Subcutaneous abdominal adipose tissue (tissue), 5 donors: ENCODE measurements around the gene ZWILCH.
"Not testable (repeated sequence)": the region's sequence is repeated elsewhere in the genome, so short reads cannot be mapped to it uniquely, and the experiment has no call there.

Source experiments
- H3K27ac ChIP-seq: one replicate; pipeline ENCODE4 v1.7.0; 2013; ENCODE audit warnings: low read depth, mild to moderate bottlenecking, inconsistent platforms, low read length, moderate library complexity
- H3K27me3 ChIP-seq, 5 donors: one replicate each; pipeline ENCODE4 v1.7.0; 2013; ENCODE audit warnings: low read length in 5 of 5, inconsistent platforms in 1 of 5; ENCODE audit not compliant: control insufficient read depth in 5 of 5, insufficient read depth in 4 of 5
- H3K36me3 ChIP-seq, 5 donors: one replicate each; pipeline ENCODE4 v1.7.0; 2013; ENCODE audit warnings: low read length in 5 of 5; ENCODE audit not compliant: control insufficient read depth in 5 of 5, insufficient read depth in 5 of 5
- H3K4me1 ChIP-seq, 5 donors: one replicate each; pipeline ENCODE4 v1.7.0; 2013; ENCODE audit warnings: low read length in 5 of 5, mild to moderate bottlenecking in 3 of 5, moderate library complexity in 1 of 5; ENCODE audit not compliant: control insufficient read depth in 5 of 5, insufficient read depth in 5 of 5
- H3K4me3 ChIP-seq, 5 donors: one replicate each; pipeline ENCODE4 v1.7.0; 2013; ENCODE audit warnings: low read length in 5 of 5, low read depth in 1 of 5
- H3K9ac ChIP-seq, 5 donors: one replicate each; pipeline ENCODE4 v1.7.0; 2013; ENCODE audit warnings: low read length in 5 of 5, mild to moderate bottlenecking in 4 of 5, moderate library complexity in 3 of 5
- H3K9me3 ChIP-seq, 5 donors: one replicate each; pipeline ENCODE4 v1.7.0; 2013; ENCODE audit warnings: low read length in 5 of 5; ENCODE audit not compliant: control insufficient read depth in 5 of 5
- donor health status: healthy.
- donor health status: healthy.
- donor health status: healthy.
- donor health status: healthy.
- donor health status: healthy.

The ZWILCH gene

GRCh38 chr15:66588971-66589370 lies 83.8 kb downstream of the ZWILCH start:
- H3K9ac ChIP-seq: no peak overlapping the region
- peaks cover 0 to 12% (median 0%) of the 10 kb centered on the region in 5 donors for H3K4me1 ChIP-seq
- H3K27ac ChIP-seq: no peak overlapping the region
- H3K27me3 ChIP-seq: no peaks in the 10 kb centered on the region
- H3K9me3 ChIP-seq: no peaks in the 10 kb centered on the region
- H3K4me3 ChIP-seq: no peak overlapping the region
- H3K36me3 ChIP-seq: no peaks in the 10 kb centered on the region

GRCh38 chr15:66589429-66589828 lies 84.3 kb downstream of the ZWILCH start:
- not testable (repeated sequence) for H3K9ac ChIP-seq, H3K36me3 ChIP-seq, H3K4me3 ChIP-seq, H3K9me3 ChIP-seq, H3K27ac ChIP-seq, H3K27me3 ChIP-seq
- H3K4me1 ChIP-seq: peaks cover 0 to 12% (median 0%) of the 10 kb centered on the region in 5 donors

- H3K36me3 ChIP-seq: no peaks in the 10 kb centered on the region
- no peak overlapping the region for H3K4me3 ChIP-seq
- peaks cover 0 to 12% (median 0%) of the 10 kb centered on the region in 5 donors for H3K4me1 ChIP-seq
- H3K27me3 ChIP-seq: no peaks in the 10 kb centered on the region
- no peak overlapping the region for H3K27ac ChIP-seq
- H3K9ac ChIP-seq: no peak overlapping the region
- no peaks in the 10 kb centered on the region for H3K9me3 ChIP-seq
These were observed 85.3 kb downstream of the ZWILCH start for GRCh38 chr15:66590435-66590834.

- H3K9ac ChIP-seq: no peak overlapping the region
- no peaks in the 10 kb centered on the region for H3K27me3 ChIP-seq
- no peaks in the 10 kb centered on the region for H3K36me3 ChIP-seq
- peaks cover 0 to 12% (median 0%) of the 10 kb centered on the region in 5 donors for H3K4me1 ChIP-seq
- no peak overlapping the region for H3K27ac ChIP-seq
- H3K4me3 ChIP-seq: no peak overlapping the region
- H3K9me3 ChIP-seq: no peaks in the 10 kb centered on the region
These were observed 86.3 kb downstream of the ZWILCH start for GRCh38 chr15:66591322-66591862.

- no peak overlapping the region for H3K9ac ChIP-seq
- no peaks in the 10 kb centered on the region for H3K9me3 ChIP-seq
- peaks cover 0 to 4% (median 0%) of the 10 kb centered on the region in 5 donors for H3K4me1 ChIP-seq
- H3K4me3 ChIP-seq: no peak overlapping the region
- no peak overlapping the region for H3K27ac ChIP-seq
- no peaks in the 10 kb centered on the region for H3K36me3 ChIP-seq
- H3K27me3 ChIP-seq: no peaks in the 10 kb centered on the region
These were observed 87.5 kb downstream of the ZWILCH start for GRCh38 chr15:66592505-66593218.

GRCh38 chr15:66593219-66593780 lies 88.2 kb downstream of the ZWILCH start:
- H3K36me3 ChIP-seq: no peaks in the 10 kb centered on the region
- no peaks in the 10 kb centered on the region for H3K27me3 ChIP-seq
- no peaks in the 10 kb centered on the region for H3K4me1 ChIP-seq
- H3K27ac ChIP-seq: no peak overlapping the region
- H3K4me3 ChIP-seq: no peak overlapping the region
- no peak overlapping the region for H3K9ac ChIP-seq
- no peaks in the 10 kb centered on the region for H3K9me3 ChIP-seq

GRCh38 chr15:66594344-66594743 lies 89.2 kb downstream of the ZWILCH start:
- Histone ChIP-seq H3K9me3 (no peaks in the 10 kb centered on the region), H3K36me3 (no peaks in the 10 kb centered on the region), H3K4me3 (no peak overlapping the region), H3K27ac (no peak overlapping the region), H3K9ac (no peak overlapping the region), H3K4me1 (no peaks in the 10 kb centered on the region), H3K27me3 (no peaks in the 10 kb centered on the region)

GRCh38 chr15:66594836-66595235 lies 89.7 kb downstream of the ZWILCH start:
- Histone ChIP-seq H3K4me3 (no peak overlapping the region), H3K27me3 (no peaks in the 10 kb centered on the region), H3K9me3 (no peaks in the 10 kb centered on the region), H3K4me1 (no peaks in the 10 kb centered on the region), H3K36me3 (no peaks in the 10 kb centered on the region), H3K27ac (no peak overlapping the region), H3K9ac (no peak overlapping the region)

- no peaks in the 10 kb centered on the region for H3K4me1 ChIP-seq
- H3K27ac ChIP-seq: no peak overlapping the region
- no peak overlapping the region for H3K4me3 ChIP-seq
- H3K36me3 ChIP-seq: no peaks in the 10 kb centered on the region
- H3K9me3 ChIP-seq: no peaks in the 10 kb centered on the region
- no peaks in the 10 kb centered on the region for H3K27me3 ChIP-seq
- H3K9ac ChIP-seq: no peak overlapping the region
These were observed 90.2 kb downstream of the ZWILCH start for GRCh38 chr15:66595332-66595731.

- H3K27me3 ChIP-seq: no peaks in the 10 kb centered on the region
- no peak overlapping the region for H3K27ac ChIP-seq
- H3K4me3 ChIP-seq: no peak overlapping the region
- H3K36me3 ChIP-seq: no peaks in the 10 kb centered on the region
- H3K4me1 ChIP-seq: no peaks in the 10 kb centered on the region
- no peak overlapping the region for H3K9ac ChIP-seq
- H3K9me3 ChIP-seq: no peaks in the 10 kb centered on the region
These were observed 90.9 kb downstream of the ZWILCH start for GRCh38 chr15:66595931-66596545.
